B cell (primary cell): ENCODE measurements around the gene STX7. TPM values are rescaled to one million over a fixed set of nuclear protein-coding genes. Genes with fewer than 3 reads are reported as not detected.

Experiments
- ATAC-seq: fragments of 200-7000 bp; cut with Tn5 transposase; one replicate; pipeline ENCODE4 v1.10.0; 2021; ENCODE audit warnings: low read depth, mild to moderate bottlenecking, moderate number of reproducible peaks, moderate library complexity
- CTCF ChIA-PET: fragments of 350-600 bp; sonication (Branson Sonifier 250); formaldehyde crosslinking; loops from one replicate; lab custom pipeline; 2021; ENCODE audit warnings: antibody characterized with exemption, inconsistent platforms; lab: Charles Lee
- POLR2A ChIA-PET: fragments of 350-600 bp; sonication (Branson Sonifier 250); formaldehyde crosslinking; loops from one replicate; lab custom pipeline; 2021; ENCODE audit warnings: antibody characterized with exemption; lab: Charles Lee
- DNase-seq: peaks from one replicate; pipeline ENCODE4 v3.0.0; 2013
- H2AFZ ChIP-seq: 2 replicates; pipeline ENCODE4 v1.6.1; 2012; ENCODE audit warnings: mild to moderate bottlenecking, low read depth, low read length; ENCODE audit not compliant: insufficient read depth, poor library complexity, severe bottlenecking
- H3K27ac ChIP-seq, 2 donors: 1 replicate in 1 of 2; 2 replicates in 1 of 2; pipeline ENCODE4 v1.5.1; 2012 to 2013; ENCODE audit warnings: low read length in 2 of 2, mild to moderate bottlenecking in 2 of 2, moderate library complexity in 1 of 2
- H3K27me3 ChIP-seq, 4 experiments: fragments of 200-600 bp in 1 of 4; sonication (generic) in 1 of 4; replicated peaks in 1 of 4; 1 replicate in 2 of 4; 2 replicates in 2 of 4; pipeline versions ENCODE4 v1.6.1 to v1.7.0; 2013 to 2016; ENCODE audit warnings: low read length in 3 of 4, mild to moderate bottlenecking in 2 of 4, mixed read lengths in 1 of 4, moderate library complexity in 1 of 4; ENCODE audit not compliant: insufficient read depth in 4 of 4, control insufficient read depth in 3 of 4; ENCODE audit errors: control extremely low read depth in 1 of 4
- H3K36me3 ChIP-seq, 2 experiments: replicated peaks in 1 of 2; 1 replicate in 1 of 2; 2 replicates in 1 of 2; pipeline versions ENCODE4 v1.6.1 to v1.7.1; 2013; ENCODE audit warnings: low read length in 1 of 2; ENCODE audit not compliant: insufficient read depth in 2 of 2, control insufficient read depth in 1 of 2; ENCODE audit errors: control extremely low read depth in 1 of 2, extremely low read depth in 1 of 2
- H3K4me1 ChIP-seq, 2 donors: fragments of 200-600 bp in 1 of 2; sonication (generic) in 1 of 2; 1 replicate in 1 of 2; 2 replicates in 1 of 2; pipeline versions ENCODE4 v1.5.1 to v1.6.1; 2013 to 2017; ENCODE audit warnings: low read length in 2 of 2; ENCODE audit not compliant: control insufficient read depth in 2 of 2, insufficient read depth in 2 of 2
- H3K4me2 ChIP-seq: replicated peaks from 2 replicates; pipeline ENCODE3; 2012; ENCODE audit warnings: mild to moderate bottlenecking, low read depth, low read length; ENCODE audit not compliant: poor library complexity, severe bottlenecking
- H3K4me3 ChIP-seq, 5 experiments: fragments of 200-600 bp in 1 of 5; sonication (generic) in 1 of 5; 1 replicate in 3 of 5; 2 replicates in 2 of 5; pipeline versions ENCODE4 v1.5.1 to v1.7.0; 2011 to 2016; ENCODE audit warnings: low read length in 4 of 5, mild to moderate bottlenecking in 4 of 5, low read depth in 2 of 5, control low read depth in 1 of 5, moderate library complexity in 1 of 5; ENCODE audit not compliant: insufficient read depth in 1 of 5; ENCODE audit errors: control extremely low read depth in 1 of 5, extremely low read depth in 1 of 5
- H3K79me2 ChIP-seq: fragments of 200-600 bp; sonication (generic); one replicate; pipeline ENCODE4 v1.6.0; 2016; ENCODE audit warnings: low read length; ENCODE audit not compliant: control insufficient read depth, insufficient read depth
- H3K9ac ChIP-seq: fragments of 200-600 bp; sonication (generic); 2 replicates; pipeline ENCODE4 v1.6.1; 2017; ENCODE audit warnings: mild to moderate bottlenecking, low read length, moderate library complexity
- H3K9me3 ChIP-seq, 3 donors: one replicate each; pipeline versions ENCODE4 v1.6.1 to v1.7.1; 2013; ENCODE audit warnings: low read length in 2 of 3; ENCODE audit not compliant: control insufficient read depth in 2 of 3, insufficient read depth in 1 of 3; ENCODE audit errors: control extremely low read depth in 1 of 3
- H4K20me1 ChIP-seq: 2 replicates; pipeline ENCODE4 v1.6.0; 2012; ENCODE audit warnings: mild to moderate bottlenecking, low read length; ENCODE audit not compliant: insufficient read depth, control insufficient read depth, poor library complexity, severe bottlenecking
- H3K27ac Mint-ChIP-seq: one replicate; pipeline ENCODE4 v1.8.0; 2021; ENCODE audit warnings: mixed read lengths
- H3K27me3 Mint-ChIP-seq: one replicate; pipeline ENCODE4 v1.8.0; 2021; ENCODE audit warnings: mixed read lengths
- H3K4me1 Mint-ChIP-seq: one replicate; pipeline ENCODE4 v1.8.0; 2021; ENCODE audit warnings: mixed read lengths
- H3K4me3 Mint-ChIP-seq: one replicate; pipeline ENCODE4 v1.8.0; 2021; ENCODE audit warnings: mixed read lengths
- H3K9me3 Mint-ChIP-seq: one replicate; pipeline ENCODE4 v1.8.0; 2022; ENCODE audit warnings: mixed read lengths; ENCODE audit not compliant: insufficient read depth
- EZH2 ChIP-seq: IDR thresholded peaks from 2 replicates; pipeline ENCODE4 v1.6.1; 2012; ENCODE audit warnings: borderline replicate concordance, low read depth, mild to moderate bottlenecking, moderate library complexity, low read length; ENCODE audit not compliant: insufficient read depth, poor library complexity, severe bottlenecking
- WGBS: methylation state at CpG from one replicate; pipeline ENCODE4 v1.1.5; 2013; ENCODE audit warnings: missing lambda C conversion rate; ENCODE audit not compliant: insufficient coverage; 5-methylcytosine and 5-hydroxymethylcytosine counted together
- intact Hi-C: fragments of 100-400 bp; cut with micrococcal nuclease; formaldehyde crosslinking; loops from one replicate; pipeline ENCODE4 v1.10.0; 2022
- polyA plus RNA-seq: library from polyadenylated mRNA; depleted of rRNA; stranded (reverse); fragments of >200 nt; gene quantifications from 2 replicates; pipeline ENCODE4 v1.2.3, GENCODE V29; 2012
- total RNA-seq, 2 donors: library from RNA; stranded (reverse); fragments of 120-200 nt in 1 of 2; gene quantifications; 1 replicate in 1 of 2; 2 replicates in 1 of 2; pipeline versions ENCODE4 v1.2.3 to v1.2.4, GENCODE V29; 2013 to 2022
- TF ChIP-seq, protein P1 (sequence below): fragments of 200-600 bp; IDR thresholded peaks from one replicate; pipeline ENCODE4 v1.8.0; 2022; ENCODE audit warnings: antibody characterized with exemption, mild to moderate bottlenecking

STX7 gene
- total and polyA plus RNA-seq, 2 donors (not counting 1 experiment from before 2014, with no cell fraction given), result 70.9 to 221 TPM

GRCh38 chr6:132482581-132482980 lies 30.3 kb downstream of the STX7 start:
- no peaks in the 10 kb centered on the region for H3K27me3 Mint-ChIP-seq
- Histone ChIP-seq H3K79me2 (peaks cover 100% of the 10 kb centered on the region), H3K4me3 (no peak overlapping the region), H4K20me1 (peaks cover 59% of the 10 kb centered on the region), H3K36me3 (peaks cover 27 to 55% of the 10 kb centered on the region in 2 experiments), H2AFZ (no peak overlapping the region), H3K9me3 (peaks cover 0 to 5% (median 1%) of the 10 kb centered on the region in 3 donors), H3K27me3 (no peaks in the 10 kb centered on the region), H3K9ac (no peak overlapping the region), H3K4me1 (peaks cover 57 to 85% of the 10 kb centered on the region in 2 donors), H3K4me2 (peak overlapping the region; percentile 49), H3K27ac (peak overlapping the region; percentile 27 to 92)
- DNase-seq (no peak), ATAC-seq (no peak)
- ChIA-PET POLR2A (no interaction called here), CTCF (interaction anchor here (0.5 to 10.5 kb wide), 8 partner anchors 24 to 203 kb away, joined by 3 to 222 read pairs (median 8); partner anchors contain the start of gene STX7)
- H3K4me1 Mint-ChIP-seq, result peaks cover 86% of the 10 kb centered on the region
- H3K4me3 Mint-ChIP-seq, result no peak overlapping the region
- intact Hi-C loops, result loop anchor here (2.0 to 5.0 kb wide), 3 partner anchors 16 to 565 kb away; no protein-coding TSS in a partner anchor
- WGBS, result no CpG with 5 or more reads among the region's 2 CpGs
- no peaks in the 10 kb centered on the region for H3K9me3 Mint-ChIP-seq
- peak overlapping the region; percentile 39 for H3K27ac Mint-ChIP-seq
- TF ChIP-seq, protein P1, sequence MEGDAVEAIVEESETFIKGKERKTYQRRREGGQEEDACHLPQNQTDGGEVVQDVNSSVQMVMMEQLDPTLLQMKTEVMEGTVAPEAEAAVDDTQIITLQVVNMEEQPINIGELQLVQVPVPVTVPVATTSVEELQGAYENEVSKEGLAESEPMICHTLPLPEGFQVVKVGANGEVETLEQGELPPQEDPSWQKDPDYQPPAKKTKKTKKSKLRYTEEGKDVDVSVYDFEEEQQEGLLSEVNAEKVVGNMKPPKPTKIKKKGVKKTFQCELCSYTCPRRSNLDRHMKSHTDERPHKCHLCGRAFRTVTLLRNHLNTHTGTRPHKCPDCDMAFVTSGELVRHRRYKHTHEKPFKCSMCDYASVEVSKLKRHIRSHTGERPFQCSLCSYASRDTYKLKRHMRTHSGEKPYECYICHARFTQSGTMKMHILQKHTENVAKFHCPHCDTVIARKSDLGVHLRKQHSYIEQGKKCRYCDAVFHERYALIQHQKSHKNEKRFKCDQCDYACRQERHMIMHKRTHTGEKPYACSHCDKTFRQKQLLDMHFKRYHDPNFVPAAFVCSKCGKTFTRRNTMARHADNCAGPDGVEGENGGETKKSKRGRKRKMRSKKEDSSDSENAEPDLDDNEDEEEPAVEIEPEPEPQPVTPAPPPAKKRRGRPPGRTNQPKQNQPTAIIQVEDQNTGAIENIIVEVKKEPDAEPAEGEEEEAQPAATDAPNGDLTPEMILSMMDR, result no peak
- no peak for TF ChIP-seq EZH2

- Histone ChIP-seq H3K36me3 (peaks cover 25 to 53% of the 10 kb centered on the region in 2 experiments), H3K27ac (peak overlapping the region in 1 of 2 donors; percentile 92), H3K79me2 (peaks cover 100% of the 10 kb centered on the region), H3K9me3 (peaks cover 0 to 1% (median 0%) of the 10 kb centered on the region in 3 donors), H3K9ac (no peak overlapping the region), H3K27me3 (no peaks in the 10 kb centered on the region), H3K4me2 (peak overlapping the region; percentile 31), H2AFZ (no peak overlapping the region), H3K4me1 (peaks cover 57 to 83% of the 10 kb centered on the region in 2 donors), H3K4me3 (no peak overlapping the region), H4K20me1 (peaks cover 69% of the 10 kb centered on the region)
- POLR2A ChIA-PET, result no interaction called here
- DNase-seq, result no peak
- Mint-ChIP-seq H3K4me3 (no peak overlapping the region), H3K4me1 (peaks cover 89% of the 10 kb centered on the region), H3K27ac (peak overlapping the region; percentile 82), H3K9me3 (no peaks in the 10 kb centered on the region), H3K27me3 (no peaks in the 10 kb centered on the region)
- TF ChIP-seq, protein P1, result no peak
- no peak for TF ChIP-seq EZH2
- no peak for ATAC-seq
- intact Hi-C loops, result loop anchor here (5.0 kb wide), 2 partner anchors 129 to 564 kb away; no protein-coding TSS in a partner anchor
- CTCF ChIA-PET, result interaction anchor here (1.2 to 10.5 kb wide), 4 partner anchors 9 to 201 kb away, joined by 3 to 222 read pairs (median 16); partner anchors contain the start of gene STX7
Observed at GRCh38 chr6:132481189-132481588, 31.7 kb downstream of the STX7 start.
